MM.1S (cell line): Measurements from ENCODE around the gene ARFGAP1.

Experiments
- DNase-seq: peaks from one replicate; pipeline ENCODE4 v3.0.0-alpha.2; 2015
- H2AFZ ChIP-seq: fragments of 300-600 bp; sonication (generic); 2 replicates; pipeline ENCODE4 v1.6.0; 2016; ENCODE audit warnings: antibody characterized with exemption, low read length
- H3F3A ChIP-seq: fragments of 300-600 bp; sonication (generic); 2 replicates; pipeline ENCODE4 v1.6.1; 2016; ENCODE audit warnings: mild to moderate bottlenecking, antibody characterized with exemption, low read length, moderate library complexity, mixed read lengths; ENCODE audit not compliant: insufficient read depth
- H3K27ac ChIP-seq: fragments of 300-600 bp; sonication (generic); 2 replicates; pipeline ENCODE4 v1.5.1; 2016; ENCODE audit warnings: mild to moderate bottlenecking, low read length
- H3K27me3 ChIP-seq: fragments of 300-600 bp; sonication (generic); replicated peaks from 2 replicates; pipeline ENCODE4 v1.6.0; 2016; ENCODE audit warnings: low read length; ENCODE audit not compliant: insufficient read depth
- H3K36me3 ChIP-seq: fragments of 300-600 bp; sonication (generic); replicated peaks from 2 replicates; pipeline ENCODE4 v1.6.1; 2016; ENCODE audit warnings: mild to moderate bottlenecking, low read length, mixed read lengths; ENCODE audit not compliant: insufficient read depth
- H3K4me1 ChIP-seq: fragments of 300-600 bp; sonication (generic); 2 replicates; pipeline ENCODE4 v1.6.1; 2016; ENCODE audit warnings: low read length, mixed read lengths
- H3K4me2 ChIP-seq: fragments of 300-600 bp; sonication (generic); 2 replicates; pipeline ENCODE4 v1.6.0; 2016; ENCODE audit warnings: low read depth, low read length
- H3K4me3 ChIP-seq: fragments of 300-600 bp; sonication (generic); 2 replicates; pipeline ENCODE4 v1.5.1; 2016; ENCODE audit warnings: low read length, mixed read lengths
- H3K79me2 ChIP-seq: fragments of 300-600 bp; sonication (generic); 2 replicates; pipeline ENCODE4 v1.6.1; 2016; ENCODE audit warnings: mixed run types, low read length, mixed read lengths
- H3K9ac ChIP-seq: fragments of 300-600 bp; sonication (generic); 2 replicates; pipeline ENCODE4 v1.6.1; 2016; ENCODE audit warnings: low read length, mixed read lengths
- H3K9me2 ChIP-seq: fragments of 300-600 bp; sonication (generic); replicated peaks from 2 replicates; pipeline ENCODE4 v1.6.1; 2016; ENCODE audit warnings: mild to moderate bottlenecking, low read length, mixed read lengths; ENCODE audit not compliant: insufficient read depth
- H3K9me3 ChIP-seq: fragments of 300-600 bp; sonication (generic); replicated peaks from 2 replicates; pipeline ENCODE4 v1.6.1; 2016; ENCODE audit warnings: mild to moderate bottlenecking, low read length, mixed read lengths; ENCODE audit not compliant: insufficient read depth
- H4K20me1 ChIP-seq: fragments of 300-600 bp; sonication (generic); 2 replicates; pipeline ENCODE4 v1.6.1; 2016; ENCODE audit warnings: mild to moderate bottlenecking, low read length, moderate library complexity, mixed read lengths; ENCODE audit not compliant: insufficient read depth
- EZH2 ChIP-seq: fragments of 300-600 bp; sonication (generic); optimal IDR thresholded peaks from 2 replicates; pipeline ENCODE3; 2017; ENCODE audit warnings: low read depth, mild to moderate bottlenecking, antibody characterized with exemption, low read length, mixed read lengths
- EZH2phosphoT487 ChIP-seq: fragments of 300-600 bp; sonication (generic); IDR thresholded peaks from 2 replicates; pipeline ENCODE4 v1.6.1; 2018; ENCODE audit warnings: antibody characterized with exemption, low read length
- TF ChIP-seq, protein P1 (sequence below): fragments of 300-600 bp; sonication (generic); IDR thresholded peaks from 2 replicates; pipeline ENCODE4 v1.5.1; 2016; ENCODE audit warnings: antibody characterized with exemption, low read length, mixed read lengths

ARFGAP1 gene

DNA sequence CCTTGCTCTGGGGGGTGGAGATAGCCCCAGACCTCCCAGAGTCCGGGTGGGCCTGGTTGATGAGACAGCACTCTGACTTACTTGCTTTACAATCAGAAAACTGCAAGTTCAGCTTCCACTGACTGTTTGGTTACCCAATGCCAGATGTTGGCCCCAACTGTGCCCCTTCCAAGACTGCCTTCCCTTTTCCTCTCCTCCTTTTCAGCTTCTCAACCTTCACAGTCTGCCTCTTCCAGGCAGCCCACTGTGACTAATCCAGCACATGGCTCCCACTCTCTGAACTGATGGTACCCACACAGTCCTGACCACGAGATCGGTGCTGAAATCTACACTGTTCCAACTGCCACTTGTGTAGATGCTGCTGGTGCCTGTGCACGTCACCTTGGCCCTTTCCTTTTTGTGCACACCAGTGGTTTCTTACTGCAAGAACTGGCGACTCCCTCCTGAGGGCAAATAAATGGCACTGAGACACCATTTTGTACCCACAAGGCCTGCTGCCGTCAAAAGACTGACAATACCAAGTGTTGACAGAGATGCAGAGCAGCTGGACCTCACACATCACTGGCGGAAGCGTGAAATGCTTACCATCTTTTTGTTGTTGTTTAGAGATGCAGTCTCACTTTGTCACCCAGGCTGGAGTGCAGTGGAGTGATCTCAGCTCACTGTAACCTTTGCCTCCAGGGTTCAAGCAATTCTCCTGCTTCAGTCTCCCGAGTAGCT lies 1.8 kb upstream of the ARFGAP1 start:
- no peak overlapping the region for H3K9ac ChIP-seq
- no peak for DNase-seq
- peaks cover 4% of the 10 kb centered on the region; the same call in 1 of the 2 replicates for H4K20me1 ChIP-seq
- H2AFZ ChIP-seq = no peak overlapping the region
- no peak overlapping the region for H3K4me2 ChIP-seq
- H3K4me1 ChIP-seq = 0 out of 2 replicates have a peak, but pooled peaks cover 6% of the 10 kb centered on the region
- H3K36me3 ChIP-seq = no peaks in the 10 kb centered on the region
- H3K4me3 ChIP-seq = no peak overlapping the region
- H3K79me2 ChIP-seq = peaks cover 29% of the 10 kb centered on the region
- no peaks in the 10 kb centered on the region for H3K9me3 ChIP-seq
- H3F3A ChIP-seq = no peaks in the 10 kb centered on the region
- no peak overlapping the region for H3K27ac ChIP-seq
- H3K9me2 ChIP-seq = no peaks in the 10 kb centered on the region
- peaks cover 36% of the 10 kb centered on the region for H3K27me3 ChIP-seq
- TF ChIP-seq, protein P1, sequence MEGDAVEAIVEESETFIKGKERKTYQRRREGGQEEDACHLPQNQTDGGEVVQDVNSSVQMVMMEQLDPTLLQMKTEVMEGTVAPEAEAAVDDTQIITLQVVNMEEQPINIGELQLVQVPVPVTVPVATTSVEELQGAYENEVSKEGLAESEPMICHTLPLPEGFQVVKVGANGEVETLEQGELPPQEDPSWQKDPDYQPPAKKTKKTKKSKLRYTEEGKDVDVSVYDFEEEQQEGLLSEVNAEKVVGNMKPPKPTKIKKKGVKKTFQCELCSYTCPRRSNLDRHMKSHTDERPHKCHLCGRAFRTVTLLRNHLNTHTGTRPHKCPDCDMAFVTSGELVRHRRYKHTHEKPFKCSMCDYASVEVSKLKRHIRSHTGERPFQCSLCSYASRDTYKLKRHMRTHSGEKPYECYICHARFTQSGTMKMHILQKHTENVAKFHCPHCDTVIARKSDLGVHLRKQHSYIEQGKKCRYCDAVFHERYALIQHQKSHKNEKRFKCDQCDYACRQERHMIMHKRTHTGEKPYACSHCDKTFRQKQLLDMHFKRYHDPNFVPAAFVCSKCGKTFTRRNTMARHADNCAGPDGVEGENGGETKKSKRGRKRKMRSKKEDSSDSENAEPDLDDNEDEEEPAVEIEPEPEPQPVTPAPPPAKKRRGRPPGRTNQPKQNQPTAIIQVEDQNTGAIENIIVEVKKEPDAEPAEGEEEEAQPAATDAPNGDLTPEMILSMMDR = no peak
- no peak for TF ChIP-seq EZH2phosphoT487
- TF ChIP-seq EZH2 = no peak

DNA sequence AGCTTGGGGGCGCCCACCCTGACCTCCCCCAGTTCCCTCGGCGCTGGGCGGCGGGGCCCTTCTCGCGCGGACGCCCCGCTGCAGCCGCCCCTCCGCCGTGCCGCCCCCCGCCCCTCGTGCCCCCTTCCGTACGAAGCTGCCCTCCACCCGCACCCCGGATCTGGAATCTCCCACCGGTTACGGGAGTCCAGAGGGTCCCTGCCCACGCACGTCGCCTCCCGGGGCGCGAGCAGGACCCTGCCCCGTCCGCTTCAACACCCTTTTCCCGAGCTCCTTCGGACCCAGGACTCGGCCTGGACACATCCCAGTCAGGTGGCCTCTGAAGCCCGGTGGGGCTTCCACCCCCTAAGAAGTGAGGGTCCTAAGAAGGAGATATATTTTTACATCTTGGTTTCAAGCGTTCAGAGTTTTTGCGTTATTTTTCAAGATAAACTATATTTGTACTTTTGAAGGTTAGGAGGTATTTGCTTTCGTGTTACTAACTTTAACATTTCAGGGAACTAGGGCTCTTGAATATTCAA lies 506 bp downstream of the ARFGAP1 start:
- TF ChIP-seq EZH2 (no peak), EZH2phosphoT487 (no peak)
- TF ChIP-seq, protein P1 = no peak
- H3K27ac ChIP-seq = no peak overlapping the region
- peak overlapping the region; percentile 70 for H3K9ac ChIP-seq
- no peaks in the 10 kb centered on the region for H3K36me3 ChIP-seq
- no peaks in the 10 kb centered on the region for H3K9me2 ChIP-seq
- H3F3A ChIP-seq = no peaks in the 10 kb centered on the region
- peaks cover 4% of the 10 kb centered on the region; the same call in 1 of the 2 replicates for H4K20me1 ChIP-seq
- H3K4me1 ChIP-seq = 0 out of 2 replicates have a peak, but pooled peaks cover 6% of the 10 kb centered on the region
- peak overlapping the region; percentile 87 for H3K4me2 ChIP-seq
- H3K27me3 ChIP-seq = peaks cover 15% of the 10 kb centered on the region
- no peaks in the 10 kb centered on the region for H3K9me3 ChIP-seq
- no peak overlapping the region for H2AFZ ChIP-seq
- peak overlapping the region; percentile 67 for H3K4me3 ChIP-seq
- peaks cover 49% of the 10 kb centered on the region for H3K79me2 ChIP-seq
- DNase-seq = no peak

DNA sequence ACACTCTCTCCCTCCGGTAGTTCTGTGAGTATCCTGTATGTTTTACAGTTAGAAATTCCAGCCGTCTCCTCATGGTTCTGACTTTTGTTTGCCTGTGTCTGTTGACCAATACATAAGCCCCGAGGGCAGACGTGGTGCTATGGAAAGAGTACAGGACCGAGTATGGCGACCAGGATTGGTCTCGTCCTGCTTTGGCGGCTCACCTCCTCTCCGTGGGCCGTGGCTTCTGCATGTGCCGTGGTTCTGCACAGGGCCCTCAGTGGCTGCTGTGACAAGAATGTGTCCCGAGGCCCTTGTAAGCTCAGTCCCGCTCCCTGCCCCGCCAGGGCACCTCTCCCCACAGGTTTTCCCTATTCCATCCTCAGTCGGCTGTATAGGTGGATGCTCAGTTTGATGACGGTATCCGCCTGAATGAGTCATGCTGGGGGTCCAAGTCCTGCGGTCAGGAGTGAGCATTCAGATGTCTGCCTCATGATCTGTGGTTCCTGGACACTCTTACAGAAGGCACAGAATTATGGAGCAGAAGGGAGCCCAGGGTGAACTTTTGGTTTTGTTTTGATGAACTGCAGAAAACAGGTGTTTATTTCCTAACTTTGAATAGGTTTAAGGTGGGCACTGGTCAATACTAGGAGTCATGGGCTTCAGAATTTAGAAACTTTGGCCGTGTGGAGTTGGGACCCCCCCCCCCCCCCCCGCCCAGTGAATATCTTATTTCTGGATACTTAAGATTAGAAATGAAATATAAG lies 1.2 kb downstream of the ARFGAP1 start:
- peak overlapping the region; percentile 67 for H3K4me3 ChIP-seq
- H3K4me1 ChIP-seq = 0 out of 2 replicates have a peak, but pooled peaks cover 6% of the 10 kb centered on the region
- no peaks in the 10 kb centered on the region for H3F3A ChIP-seq
- peaks cover 4% of the 10 kb centered on the region; the same call in 1 of the 2 replicates for H4K20me1 ChIP-seq
- H3K9me3 ChIP-seq = no peaks in the 10 kb centered on the region
- H3K9me2 ChIP-seq = no peaks in the 10 kb centered on the region
- H3K79me2 ChIP-seq = peaks cover 49% of the 10 kb centered on the region
- no peaks in the 10 kb centered on the region for H3K36me3 ChIP-seq
- no peak overlapping the region for H2AFZ ChIP-seq
- DNase-seq = no peak
- peaks cover 8% of the 10 kb centered on the region; the same call in 1 of the 2 replicates for H3K27me3 ChIP-seq
- H3K27ac ChIP-seq = no peak overlapping the region
- peak overlapping the region; percentile 87 for H3K4me2 ChIP-seq
- TF ChIP-seq EZH2 (no peak), EZH2phosphoT487 (no peak)
- TF ChIP-seq, protein P1 = no peak
- peak overlapping the region; percentile 70; the same call in 1 of the 2 replicates for H3K9ac ChIP-seq
